Mesothelial cell of epicardium (in vitro differentiated cells): Measurements from ENCODE around the gene GREM1. TPM values are rescaled to one million over a fixed set of nuclear protein-coding genes. Genes with fewer than 3 reads are reported as not detected.

ENCODE experiments used
- DNase-seq, 2 experiments: peaks; one replicate each; pipeline ENCODE4 v3.0.0; 2021; ENCODE audit warnings: low spot score in 2 of 2; ENCODE audit not compliant: unreplicated experiment in 2 of 2
- H3K27ac Mint-ChIP-seq: 2 replicates; pipeline ENCODE4 v1.8.0; 2021; ENCODE audit warnings: mixed read lengths
- H3K27me3 Mint-ChIP-seq: 2 replicates; pipeline ENCODE4 v1.8.0; 2021; ENCODE audit warnings: low read depth, mixed read lengths
- H3K36me3 Mint-ChIP-seq: 2 replicates; pipeline ENCODE4 v1.8.0; 2021; ENCODE audit warnings: mixed read lengths
- H3K4me1 Mint-ChIP-seq: 2 replicates; pipeline ENCODE4 v1.8.0; 2021; ENCODE audit warnings: mixed read lengths
- H3K4me3 Mint-ChIP-seq: 2 replicates; pipeline ENCODE4 v1.8.0; 2021; ENCODE audit warnings: mild to moderate bottlenecking, moderate library complexity, mixed read lengths
- H3K9me3 Mint-ChIP-seq: 2 replicates; pipeline ENCODE4 v1.8.0; 2021; ENCODE audit warnings: mixed read lengths
- CTCF ChIP-seq: fragments of 200-600 bp; sonication (generic); IDR thresholded peaks from one replicate; pipeline ENCODE4 v1.5.0; 2021; ENCODE audit warnings: antibody characterized with exemption; ENCODE audit not compliant: unreplicated experiment
- total RNA-seq: library from RNA; stranded (reverse); gene quantifications from 3 replicates; pipeline ENCODE4 v1.2.1, GENCODE V29; 2021

Gene GREM1
- total RNA-seq, 1 donor from 2014 or later: 2.2 TPM

GRCh38 chr15:32730677-32731654 is 13.2 kb downstream of the GREM1 start:
- TF ChIP-seq CTCF: no peak
- Mint-ChIP-seq H3K27ac (no peak overlapping the region), H3K9me3 (peaks cover 9% of the 10 kb centered on the region), H3K4me1 (peaks cover 17% of the 10 kb centered on the region), H3K4me3 (no peak overlapping the region), H3K36me3 (no peaks in the 10 kb centered on the region), H3K27me3 (peaks cover 61% of the 10 kb centered on the region)
- peak; percentile 58 to 77 for DNase-seq

- H3K27ac Mint-ChIP-seq: no peak overlapping the region
- H3K4me3 Mint-ChIP-seq: no peak overlapping the region
- DNase-seq: no peak
- H3K4me1 Mint-ChIP-seq: peaks cover 17% of the 10 kb centered on the region
- no peak for TF ChIP-seq CTCF
- H3K36me3 Mint-ChIP-seq: no peaks in the 10 kb centered on the region
- peaks cover 61% of the 10 kb centered on the region for H3K27me3 Mint-ChIP-seq
- peaks cover 3% of the 10 kb centered on the region for H3K9me3 Mint-ChIP-seq
Measured at GRCh38 chr15:32732574-32733157, 14.9 kb downstream of the GREM1 start.

GRCh38 chr15:32733281-32733680 is 15.5 kb downstream of the GREM1 start:
- no peak for TF ChIP-seq CTCF
- Mint-ChIP-seq H3K36me3 (no peaks in the 10 kb centered on the region), H3K4me3 (no peak overlapping the region), H3K4me1 (peaks cover 17% of the 10 kb centered on the region), H3K9me3 (peaks cover 3% of the 10 kb centered on the region), H3K27me3 (peaks cover 61% of the 10 kb centered on the region), H3K27ac (no peak overlapping the region)
- DNase-seq: no peak

GRCh38 chr15:32735989-32736700 is 18.3 kb downstream of the GREM1 start:
- no peak for TF ChIP-seq CTCF
- DNase-seq: no peak

GRCh38 chr15:32736701-32737061 is 18.9 kb downstream of the GREM1 start:
- DNase-seq: no peak
- Mint-ChIP-seq H3K9me3 (peaks cover 22% of the 10 kb centered on the region), H3K4me1 (no peaks in the 10 kb centered on the region), H3K36me3 (peaks cover 3% of the 10 kb centered on the region), H3K4me3 (no peak overlapping the region), H3K27ac (no peak overlapping the region), H3K27me3 (peaks cover 52% of the 10 kb centered on the region)
- TF ChIP-seq CTCF: no peak

More at GRCh38 chr15:32735989-32736700, 18.3 kb downstream of the GREM1 start:
- Mint-ChIP-seq H3K9me3 (peaks cover 18% of the 10 kb centered on the region), H3K4me1 (no peaks in the 10 kb centered on the region), H3K27me3 (peaks cover 56% of the 10 kb centered on the region), H3K4me3 (no peak overlapping the region), H3K36me3 (peaks cover 3% of the 10 kb centered on the region), H3K27ac (no peak overlapping the region)
